ENCODE results near the gene DDX19B. TPM values are rescaled to one million over a fixed set of nuclear protein-coding genes. Genes with fewer than 3 reads are reported as not detected.
"Not testable (repeated sequence)": the region's sequence is repeated elsewhere in the genome, so short reads cannot be mapped to it uniquely, and the experiment has no call there.

The DDX19B gene
- total RNA-seq, 1 experiment from 2014 or later = 38.4 TPM

- TF ChIP-seq KAT7 (CRISPR knock-in tag; IDR thresholded peaks at IDR 0.05; ENCODE audit: borderline replicate concordance) (0 out of 2 replicates have a peak, but pooled peaks have one; percentile 24), NFYB (CRISPR knock-in tag; conservative IDR thresholded peaks at IDR 0.05; ENCODE audit: low read depth) (peak; percentile 95), SP1 (CRISPR knock-in tag; conservative IDR thresholded peaks at IDR 0.05) (0 out of 2 replicates have a peak, but pooled peaks have one; percentile 31), EMX1 (CRISPR knock-in tag; IDR thresholded peaks at IDR 0.05) (no peak), ESRRA (CRISPR knock-in tag; IDR thresholded peaks at IDR 0.05; ENCODE audit: borderline replicate concordance) (no peak), MAX (CRISPR knock-in tag; IDR thresholded peaks at IDR 0.05) (peak; percentile 71), HMGXB4 (CRISPR knock-in tag; IDR thresholded peaks at IDR 0.05) (0 out of 2 replicates have a peak, but pooled peaks have one; percentile 44), ZNF671 (CRISPR knock-in tag; IDR thresholded peaks at IDR 0.05) (peak; percentile 37; the same call in 1 of the 2 replicates), TEAD4 (CRISPR knock-in tag; IDR thresholded peaks at IDR 0.05) (no peak), ATF3 (CRISPR knock-in tag; conservative IDR thresholded peaks at IDR 0.05) (no peak)
Measured at GRCh38 chr16:70289229-70290094, 9.5 kb upstream of the DDX19B start, which contains the start of gene AARS1 (continued).

GRCh38 chr16:70290949-70291519 is 8.0 kb upstream of the DDX19B start:
- Mint-ChIP-seq H3K4me3 (no peak overlapping the region), H3K36me3 (peaks cover 2% of the 10 kb centered on the region; the same call in 1 of the 2 replicates), H3K27me3 (ENCODE audit: low read depth) (no peaks in the 10 kb centered on the region), H3K4me1 (peaks cover 6% of the 10 kb centered on the region; the same call in 1 of the 2 replicates), H3K27ac (peak overlapping the region; percentile 49; the same call in 1 of the 2 replicates), H3K9me3 (peaks cover 4% of the 10 kb centered on the region)
- no peak for DNase-seq (ENCODE audit: low spot score)
- TF ChIP-seq CREB1 (CRISPR knock-in tag; IDR thresholded peaks at IDR 0.05) (no peak), AR (CRISPR knock-in tag; IDR thresholded peaks at IDR 0.05) (no peak), STAT6 (CRISPR knock-in tag; conservative IDR thresholded peaks at IDR 0.05; ENCODE audit: low read depth) (no peak), ZNF423 (CRISPR knock-in tag; IDR thresholded peaks at IDR 0.05) (no peak)
- ChIA-PET CTCF (no interaction called here), POLR2A (no interaction called here)
- no peak for ATAC-seq

- CTCF ChIA-PET = interaction anchor here (2.0 kb wide), 1 partner anchor 40 kb away, joined by 7 read pairs; the partner anchor contains the start of gene EXOSC6
- DNase-seq (ENCODE audit: low spot score); POLR2A ChIA-PET; H3K36me3 Mint-ChIP-seq; H3K27ac Mint-ChIP-seq; H3K4me3 Mint-ChIP-seq; H3K9me3 Mint-ChIP-seq; H3K4me1 Mint-ChIP-seq; H3K27me3 Mint-ChIP-seq (ENCODE audit: low read depth); ATAC-seq: not testable (repeated sequence)
Measured at GRCh38 chr16:70292148-70292547, 6.8 kb upstream of the DDX19B start.

All from WTC11 (cell line).